HepG2 (cell line): ENCODE data around the gene CPE. TPM values are rescaled to one million over a fixed set of nuclear protein-coding genes. Genes with fewer than 3 reads are reported as not detected.

Source experiments
- BHLHE40 ChIP-seq: IDR thresholded peaks from 2 replicates; pipeline ENCODE4 v1.6.1; 2011; ENCODE audit warnings: low read length, improper control_type of control experiment
- CHD2 ChIP-seq: IDR thresholded peaks from 2 replicates; pipeline ENCODE4 v1.6.1; 2011; ENCODE audit warnings: low read depth, low read length, improper control_type of control experiment
- EHMT2 ChIP-seq: fragments of 200-600 bp; sonication (generic); IDR thresholded peaks from 2 replicates; pipeline ENCODE4 v1.7.0; 2017; ENCODE audit warnings: antibody characterized with exemption, low read depth, low read length, borderline replicate concordance
- ELF1 ChIP-seq: sonication (generic); formaldehyde crosslinking; IDR thresholded peaks from 2 replicates; pipeline ENCODE4 v1.4.0; 2020; ENCODE audit warnings: missing genetic modification reagents
- GABPA ChIP-seq, 2 experiments: IDR thresholded peaks; 2 replicates each; pipeline ENCODE4 v1.6.1; 2011 to 2016; ENCODE audit warnings: low read depth in 2 of 2, low read length in 1 of 2, missing biosample characterization in 1 of 2, missing genetic modification characterization in 1 of 2
- GZF1 ChIP-seq: sonication (generic); formaldehyde crosslinking; IDR thresholded peaks from 2 replicates; pipeline ENCODE4 v1.5.1; 2020; ENCODE audit warnings: mild to moderate bottlenecking, missing genetic modification reagents
- HBP1 ChIP-seq: IDR thresholded peaks from 2 replicates; pipeline ENCODE4 v1.6.1; 2016; ENCODE audit warnings: low read depth, control low read depth
- HMGA1 ChIP-seq: sonication (generic); formaldehyde crosslinking; conservative IDR thresholded peaks from 2 replicates; pipeline ENCODE4 v1.4.0; 2020; ENCODE audit warnings: missing genetic modification reagents
- HNRNPLL ChIP-seq: fragments of 200-400 bp; formaldehyde crosslinking; IDR thresholded peaks from 2 replicates; pipeline ENCODE4 v1.6.1; 2017; ENCODE audit warnings: mild to moderate bottlenecking, low read depth, low read length; ENCODE audit not compliant: poor library complexity, severe bottlenecking
- HOXA9 ChIP-seq: sonication (generic); formaldehyde crosslinking; IDR thresholded peaks from 2 replicates; pipeline ENCODE4 v1.8.1; 2022; ENCODE audit warnings: missing genetic modification reagents, mild to moderate bottlenecking, moderate library complexity, borderline replicate concordance
- MAFK ChIP-seq, 2 experiments: IDR thresholded peaks in 1 of 2; conservative IDR thresholded peaks in 1 of 2; 2 replicates each; pipeline ENCODE4 v1.6.1; 2011; ENCODE audit warnings: improper control_type of control experiment in 2 of 2, low read length in 2 of 2
- MBD4 ChIP-seq: IDR thresholded peaks from 2 replicates; pipeline ENCODE4 v1.6.1; 2012; ENCODE audit warnings: low read length, inconsistent platforms, borderline replicate concordance
- SATB2 ChIP-seq: sonication (generic); formaldehyde crosslinking; IDR thresholded peaks from 2 replicates; pipeline ENCODE4 v1.5.0; 2020; ENCODE audit warnings: missing genetic modification reagents
- TBL1XR1 ChIP-seq: fragments of 150-350 bp; IDR thresholded peaks from 2 replicates; pipeline ENCODE4 v1.6.1; 2014; ENCODE audit warnings: borderline replicate concordance, low read length; ENCODE audit not compliant: partially characterized antibody
- TEAD2 ChIP-seq: sonication (generic); formaldehyde crosslinking; IDR thresholded peaks from 2 replicates; pipeline ENCODE4 v1.9.0; 2021; ENCODE audit warnings: missing genetic modification reagents
- TEAD3 ChIP-seq: optimal IDR thresholded peaks from 2 replicates; pipeline ENCODE3; 2016; ENCODE audit warnings: borderline replicate concordance
- TOPORS ChIP-seq: sonication (generic); formaldehyde crosslinking; IDR thresholded peaks from 2 replicates; pipeline ENCODE4 v1.8.0; 2023; ENCODE audit warnings: mild to moderate bottlenecking, missing genetic modification reagents
- TRIM24 ChIP-seq: sonication (generic); formaldehyde crosslinking; IDR thresholded peaks from 2 replicates; pipeline ENCODE4 v1.8.0; 2022; ENCODE audit warnings: mild to moderate bottlenecking, missing genetic modification reagents
- ZNF224 ChIP-seq: sonication (generic); formaldehyde crosslinking; IDR thresholded peaks from 2 replicates; pipeline ENCODE4 v1.5.0; 2020; ENCODE audit warnings: mild to moderate bottlenecking, missing genetic modification reagents
- ZNF232 ChIP-seq: sonication (generic); formaldehyde crosslinking; IDR thresholded peaks from 2 replicates; pipeline ENCODE4 v1.4.0; 2020; ENCODE audit warnings: missing genetic modification reagents, borderline replicate concordance
- ZNF263 ChIP-seq: sonication (generic); formaldehyde crosslinking; IDR thresholded peaks from 2 replicates; pipeline ENCODE4 v1.4.0; 2020; ENCODE audit warnings: missing genetic modification reagents
- ZNF282 ChIP-seq: fragments of 450-650 bp; IDR thresholded peaks from 2 replicates; pipeline ENCODE4 v1.6.1; 2018; ENCODE audit not compliant: partially characterized antibody
- ZNF329 ChIP-seq: sonication (generic); formaldehyde crosslinking; IDR thresholded peaks from 2 replicates; pipeline ENCODE4 v1.9.0; 2021; ENCODE audit warnings: low read depth, mild to moderate bottlenecking, missing genetic modification reagents
- ZNF512 ChIP-seq: sonication (generic); formaldehyde crosslinking; IDR thresholded peaks from 2 replicates; pipeline ENCODE4 v1.4.0; 2020; ENCODE audit warnings: mild to moderate bottlenecking, missing genetic modification reagents
- ZNF713 ChIP-seq: sonication (generic); formaldehyde crosslinking; IDR thresholded peaks from 2 replicates; pipeline ENCODE4 v1.4.0; 2020; ENCODE audit warnings: mild to moderate bottlenecking, missing genetic modification reagents
- polyA plus RNA-seq, 8 experiments: library from polyadenylated mRNA; depleted of rRNA in 3 of 8; stranded (reverse) in 7 of 8; unstranded in 1 of 8; fragments of >200 nt; fragmentation: Illumina TruSeq in 4 of 8; extraction: Trizol in 4 of 8; gene quantifications; 2 replicates each; pipeline versions ENCODE4 v1.2.1 to v1.2.3, GENCODE V29; 2011 to 2016; ENCODE audit warnings: low read depth in 4 of 8, missing spikeins in 1 of 8, mixed read lengths in 1 of 8; ENCODE audit not compliant: insufficient read depth in 1 of 8
- total RNA-seq, 5 experiments: library from RNA; depleted of rRNA; stranded (reverse); fragments of >200 nt; fragmentation: Illumina TruSeq; extraction: Trizol; gene quantifications; 2 replicates each; pipeline ENCODE4 v1.2.3, GENCODE V29; 2016; ENCODE audit warnings: low read depth in 1 of 5
- TF ChIP-seq, protein P1 (sequence below): fragments of 450-650 bp; IDR thresholded peaks from 2 replicates; pipeline ENCODE4 v1.6.1; 2017; ENCODE audit warnings: mild to moderate bottlenecking

Gene CPE
- total and polyA plus RNA-seq, 2 of the 13 experiments (the other 11 are each of a cell fraction or from before 2014, with no cell fraction given), result 268 to 852 TPM

DNA sequence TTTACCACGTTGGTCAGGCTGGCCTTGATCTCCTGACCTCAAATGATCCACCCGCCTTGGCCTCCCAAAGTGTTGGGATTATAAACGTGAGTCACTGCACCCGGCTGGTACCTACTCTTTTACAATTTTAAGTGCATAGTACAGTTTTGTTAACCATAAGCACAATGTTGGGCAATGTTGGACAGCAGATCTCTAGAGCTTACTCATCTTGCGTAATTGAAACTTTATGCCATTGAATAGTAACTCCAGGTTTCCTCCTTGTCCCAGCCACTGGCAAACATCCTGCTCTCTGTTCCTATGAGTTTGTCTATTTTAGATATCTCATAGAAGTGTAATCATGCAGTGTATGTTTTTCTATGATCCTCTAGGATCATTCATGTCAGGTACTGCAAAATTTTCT, 9.3 kb upstream of the CPE start (continued):
- TF ChIP-seq ZNF224, result no peak
- TF ChIP-seq HNRNPLL, result peak; percentile 74
- TF ChIP-seq SATB2 (CRISPR knock-in tag), result no peak
- TF ChIP-seq ZNF512 (CRISPR knock-in tag), result no peak
- TF ChIP-seq CHD2, result no peak
- peak; percentile 90; the same call in 1 of the 2 replicates for TF ChIP-seq EHMT2
- no peak for TF ChIP-seq HMGA1 (CRISPR knock-in tag)
- no peak; the same call in 1 of the 2 replicates for TF ChIP-seq ZNF232 (CRISPR knock-in tag)
- TF ChIP-seq ZNF263 (CRISPR knock-in tag), result no peak
- TF ChIP-seq BHLHE40, result peak; percentile 79
- TF ChIP-seq ZNF282, result no peak
- TF ChIP-seq GABPA (IDR thresholded peaks at IDR 0.05; ENCODE audit: low read depth, low read length), result no peak
- peak; percentile 26; the same call in 1 of the 2 replicates for TF ChIP-seq GABPA (CRISPR knock-in tag; IDR thresholded peaks at IDR 0.05; ENCODE audit: low read depth)
- TF ChIP-seq, protein P1, sequence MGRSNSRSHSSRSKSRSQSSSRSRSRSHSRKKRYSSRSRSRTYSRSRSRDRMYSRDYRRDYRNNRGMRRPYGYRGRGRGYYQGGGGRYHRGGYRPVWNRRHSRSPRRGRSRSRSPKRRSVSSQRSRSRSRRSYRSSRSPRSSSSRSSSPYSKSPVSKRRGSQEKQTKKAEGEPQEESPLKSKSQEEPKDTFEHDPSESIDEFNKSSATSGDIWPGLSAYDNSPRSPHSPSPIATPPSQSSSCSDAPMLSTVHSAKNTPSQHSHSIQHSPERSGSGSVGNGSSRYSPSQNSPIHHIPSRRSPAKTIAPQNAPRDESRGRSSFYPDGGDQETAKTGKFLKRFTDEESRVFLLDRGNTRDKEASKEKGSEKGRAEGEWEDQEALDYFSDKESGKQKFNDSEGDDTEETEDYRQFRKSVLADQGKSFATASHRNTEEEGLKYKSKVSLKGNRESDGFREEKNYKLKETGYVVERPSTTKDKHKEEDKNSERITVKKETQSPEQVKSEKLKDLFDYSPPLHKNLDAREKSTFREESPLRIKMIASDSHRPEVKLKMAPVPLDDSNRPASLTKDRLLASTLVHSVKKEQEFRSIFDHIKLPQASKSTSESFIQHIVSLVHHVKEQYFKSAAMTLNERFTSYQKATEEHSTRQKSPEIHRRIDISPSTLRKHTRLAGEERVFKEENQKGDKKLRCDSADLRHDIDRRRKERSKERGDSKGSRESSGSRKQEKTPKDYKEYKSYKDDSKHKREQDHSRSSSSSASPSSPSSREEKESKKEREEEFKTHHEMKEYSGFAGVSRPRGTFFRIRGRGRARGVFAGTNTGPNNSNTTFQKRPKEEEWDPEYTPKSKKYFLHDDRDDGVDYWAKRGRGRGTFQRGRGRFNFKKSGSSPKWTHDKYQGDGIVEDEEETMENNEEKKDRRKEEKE, result no peak
- TF ChIP-seq HOXA9 (CRISPR knock-in tag), result no peak
- no peak for TF ChIP-seq ZNF713 (CRISPR knock-in tag)
- peak; percentile 74 for TF ChIP-seq TEAD3 (CRISPR knock-in tag)
- no peak for TF ChIP-seq ZNF329 (CRISPR knock-in tag)
- TF ChIP-seq TEAD2, result no peak
- TF ChIP-seq HBP1 (CRISPR knock-in tag), result no peak
- TF ChIP-seq MAFK (conservative IDR thresholded peaks at IDR 0.05 in 1 of 2, IDR thresholded peaks at IDR 0.05 in 1 of 2; ENCODE audit: low read length in 2 of 2), result no peak
- TF ChIP-seq MBD4, result no peak
- peak; percentile 95 for TF ChIP-seq TRIM24 (CRISPR knock-in tag)
- no peak; the same call in 1 of the 2 replicates for TF ChIP-seq ELF1 (CRISPR knock-in tag)
- 0 out of 2 replicates have a peak, but pooled peaks have one; percentile 31 for TF ChIP-seq GZF1 (CRISPR knock-in tag)
- peak; percentile 94 for TF ChIP-seq TBL1XR1
- TF ChIP-seq TOPORS, result no peak
